H1 (cell line): Measurements from ENCODE around the gene LDLRAD4. TPM values are rescaled to one million over a fixed set of nuclear protein-coding genes. Genes with fewer than 3 reads are reported as not detected.
A peak's percentile ranks its signal among the peaks of the same experiment; 100 is the strongest.

Experiments
- CTCF ChIA-PET: fragments of 300-600 bp; sonication (Branson Sonifier 250); formaldehyde crosslinking; loops from one replicate; lab custom pipeline; 2021; ENCODE audit not compliant: partially characterized antibody; lab: Charles Lee
- POLR2A ChIA-PET: fragments of 300-600 bp; sonication (Branson Sonifier 250); formaldehyde crosslinking; loops from one replicate; lab custom pipeline; 2021; ENCODE audit warnings: inconsistent platforms; ENCODE audit not compliant: partially characterized antibody; lab: Charles Lee
- DNase-seq, 2 experiments: peaks; one replicate each; pipeline versions ENCODE4 v3.0.0 to v3.0.0-alpha.2; 2010 to 2022; ENCODE audit warnings: low spot score in 2 of 2, low read depth in 1 of 2, mixed read lengths in 1 of 2
- FAIRE-seq: peaks from 2 replicates; lab custom pipeline; 2011; peaks lifted over from hg19 to GRCh38; lab: Jason Lieb, UNC
- H2AFZ ChIP-seq: 2 replicates; pipeline ENCODE4 v1.8.1; 2012; ENCODE audit warnings: low read length, inconsistent platforms
- H2AK5ac ChIP-seq: 2 replicates; pipeline ENCODE4 v1.6.1; 2013; ENCODE audit warnings: low read depth, low read length
- H2BK120ac ChIP-seq: replicated peaks from 2 replicates; pipeline ENCODE3; 2013; ENCODE audit warnings: low read depth, low read length, inconsistent platforms
- H2BK12ac ChIP-seq: 2 replicates; pipeline ENCODE4 v1.6.1; 2013; ENCODE audit warnings: low read depth, low read length
- H2BK15ac ChIP-seq: 2 replicates; pipeline ENCODE4 v1.6.1; 2013; ENCODE audit warnings: low read length
- H2BK20ac ChIP-seq: 2 replicates; pipeline ENCODE4 v1.6.1; 2013; ENCODE audit warnings: low read length
- H2BK5ac ChIP-seq: 2 replicates; pipeline ENCODE4 v1.6.1; 2013; ENCODE audit warnings: low read depth, low read length
- H3K14ac ChIP-seq: 2 replicates; pipeline ENCODE4 v1.6.1; 2013; ENCODE audit warnings: inconsistent platforms; ENCODE audit not compliant: insufficient read length
- H3K18ac ChIP-seq: 2 replicates; pipeline ENCODE4 v1.6.1; 2013; ENCODE audit warnings: low read length; ENCODE audit errors: extremely low read depth
- H3K23ac ChIP-seq: 2 replicates; pipeline ENCODE4 v1.6.1; 2013; ENCODE audit warnings: inconsistent platforms; ENCODE audit not compliant: insufficient read length
- H3K23me2 ChIP-seq: 2 replicates; pipeline ENCODE4 v1.6.1; 2013; ENCODE audit warnings: low read depth, low read length
- H3K27ac ChIP-seq: 2 replicates; pipeline ENCODE4 v1.6.1; 2011; ENCODE audit warnings: low read depth, low read length, inconsistent platforms
- H3K27me3 ChIP-seq, 4 experiments: replicated peaks in 1 of 4; 1 replicate in 1 of 4; 2 replicates in 3 of 4; pipeline versions ENCODE4 v1.6.1 to v1.8.1; 2011 to 2013; ENCODE audit warnings: low read length in 3 of 4, mild to moderate bottlenecking in 3 of 4, inconsistent platforms in 2 of 4, mixed read lengths in 2 of 4, moderate library complexity in 1 of 4; ENCODE audit not compliant: control insufficient read depth in 3 of 4, insufficient read depth in 3 of 4; ENCODE audit errors: extremely low read depth in 1 of 4
- H3K36me3 ChIP-seq, 4 experiments: 2 replicates each; pipeline versions ENCODE4 v1.6.1 to v1.8.1; 2011 to 2013; ENCODE audit warnings: mild to moderate bottlenecking in 4 of 4, low read length in 3 of 4, moderate library complexity in 2 of 4, control low read depth in 1 of 4, inconsistent platforms in 1 of 4; ENCODE audit not compliant: insufficient read depth in 4 of 4, control insufficient read depth in 2 of 4
- H3K4ac ChIP-seq: replicated peaks from 2 replicates; pipeline ENCODE3; 2013; ENCODE audit warnings: low read length, low read depth, mixed read lengths, inconsistent platforms; ENCODE audit not compliant: insufficient read length
- H3K4me1 ChIP-seq, 4 experiments: replicated peaks in 1 of 4; 1 replicate in 1 of 4; 2 replicates in 3 of 4; pipeline versions ENCODE4 v1.6.1 to v1.8.1; 2011 to 2013; ENCODE audit warnings: low read length in 3 of 4, inconsistent platforms in 2 of 4, mixed read lengths in 1 of 4; ENCODE audit not compliant: insufficient read depth in 4 of 4, control insufficient read depth in 3 of 4
- H3K4me2 ChIP-seq, 2 experiments: 2 replicates each; pipeline versions ENCODE4 v1.6.1 to v1.8.1; 2011 to 2013; ENCODE audit warnings: low read depth in 2 of 2, low read length in 2 of 2, control low read depth in 1 of 2, inconsistent platforms in 1 of 2, mild to moderate bottlenecking in 1 of 2; ENCODE audit not compliant: insufficient read depth in 1 of 2
- H3K4me3 ChIP-seq, 4 experiments: fragments of 200-600, 300-600 bp in 1 of 4; sonication (generic), shearing (Covaris generic), sonication (Bioruptor Twin) in 1 of 4; 2 replicates each; pipeline versions ENCODE4 v1.5.1 to v1.8.1; 2011 to 2016; ENCODE audit warnings: low read length in 4 of 4, low read depth in 3 of 4, control low read depth in 2 of 4, inconsistent platforms in 2 of 4, mild to moderate bottlenecking in 2 of 4, mixed read lengths in 1 of 4, moderate library complexity in 1 of 4; ENCODE audit not compliant: insufficient read depth in 2 of 4; ENCODE audit errors: extremely low read depth in 1 of 4
- H3K56ac ChIP-seq: replicated peaks from 2 replicates; pipeline ENCODE3; 2013; ENCODE audit warnings: low read depth, mild to moderate bottlenecking, mixed read lengths, low read length, inconsistent platforms; ENCODE audit not compliant: insufficient read length
- H3K79me1 ChIP-seq: 2 replicates; pipeline ENCODE4 v1.6.1; 2013; ENCODE audit warnings: low read depth, low read length, control low read depth
- H3K79me2 ChIP-seq, 2 experiments: 2 replicates each; pipeline versions ENCODE4 v1.6.1 to v1.8.1; 2012 to 2013; ENCODE audit warnings: low read length in 2 of 2, mild to moderate bottlenecking in 2 of 2, inconsistent platforms in 1 of 2; ENCODE audit not compliant: insufficient read depth in 2 of 2, control insufficient read depth in 1 of 2
- H3K9ac ChIP-seq, 4 experiments: replicated peaks in 1 of 4; 1 replicate in 1 of 4; 2 replicates in 3 of 4; pipeline versions ENCODE4 v1.6.1 to v1.8.1; 2011 to 2013; ENCODE audit warnings: low read depth in 3 of 4, low read length in 3 of 4, control low read depth in 2 of 4, mild to moderate bottlenecking in 2 of 4, moderate library complexity in 2 of 4, inconsistent platforms in 1 of 4; ENCODE audit errors: extremely low read depth in 1 of 4
- H3K9me3 ChIP-seq, 2 experiments: 2 replicates each; pipeline versions ENCODE4 v1.6.1 to v1.8.1; 2012 to 2013; ENCODE audit warnings: mild to moderate bottlenecking in 2 of 2, moderate library complexity in 2 of 2, control low read depth in 1 of 2, inconsistent platforms in 1 of 2, low read depth in 1 of 2, low read length in 1 of 2, mixed read lengths in 1 of 2; ENCODE audit not compliant: insufficient read depth in 2 of 2
- H4K20me1 ChIP-seq, 2 experiments: replicated peaks in 1 of 2; 2 replicates each; pipeline versions ENCODE3 to v1.8.1; 2011 to 2013; ENCODE audit warnings: inconsistent platforms in 2 of 2, low read length in 2 of 2, mild to moderate bottlenecking in 1 of 2; ENCODE audit not compliant: insufficient read depth in 2 of 2, control insufficient read depth in 1 of 2
- H4K5ac ChIP-seq: 2 replicates; pipeline ENCODE4 v1.6.1; 2013; ENCODE audit warnings: low read length, low read depth, mixed read lengths, inconsistent platforms; ENCODE audit not compliant: insufficient read length
- H4K8ac ChIP-seq: 2 replicates; pipeline ENCODE4 v1.8.0; 2013; ENCODE audit warnings: mild to moderate bottlenecking, moderate library complexity, low read length, inconsistent platforms; ENCODE audit not compliant: insufficient read depth; ENCODE audit errors: extremely low read depth
- H4K91ac ChIP-seq: replicated peaks from 2 replicates; pipeline ENCODE3; 2013; ENCODE audit warnings: low read length, mixed read lengths, inconsistent platforms; ENCODE audit not compliant: insufficient read length
- CHD2 ChIP-seq: IDR thresholded peaks from 2 replicates; pipeline ENCODE4 v1.6.1; 2012; ENCODE audit warnings: low read length, improper control_type of control experiment
- EZH2 ChIP-seq: fragments of 200-600 bp; sonication (generic); IDR thresholded peaks from 2 replicates; pipeline ENCODE4 v1.7.1; 2012; ENCODE audit warnings: low read depth, mild to moderate bottlenecking, moderate library complexity, low read length, inconsistent platforms; ENCODE audit not compliant: severe bottlenecking
- SUZ12 ChIP-seq: fragments of 200-600 bp; sonication (generic); IDR thresholded peaks from 2 replicates; pipeline ENCODE4 v1.6.1; 2012; ENCODE audit warnings: mild to moderate bottlenecking, inconsistent platforms, low read length, moderate library complexity, mixed read lengths
- WGBS, 2 experiments: shearing (Covaris generic) in 1 of 2; methylation state at CpG; one replicate each; pipeline versions ENCODE4 v1.1.6 to v1.1.7; 2013 to 2015; ENCODE audit warnings: low lambda C conversion rate in 2 of 2, mixed read lengths in 2 of 2, inconsistent platforms in 1 of 2, low coverage in 1 of 2, missing lambda C conversion rate in 1 of 2; ENCODE audit not compliant: insufficient replicate concordance in 2 of 2, insufficient coverage in 1 of 2, insufficient read length in 1 of 2; ENCODE audit errors: extremely low coverage in 1 of 2, missing lambda C conversion rate in 1 of 2; 5-methylcytosine and 5-hydroxymethylcytosine counted together
- long read RNA-seq, 2 experiments: library from RNA in 1 of 2; library from capped mRNA in 1 of 2; stranded (forward); transcript quantifications; one replicate each; pipeline ENCODE4 v2.0.0, GENCODE V29; 2021; ENCODE audit warnings: inconsistent platforms in 1 of 2
- polyA minus RNA-seq, 3 experiments: library from RNA; depleted of rRNA, polyadenylated mRNA; stranded (reverse); fragments of >200 nt; gene quantifications; 1 replicate in 2 of 3; 2 replicates in 1 of 3; pipeline ENCODE4 v1.2.3, GENCODE V29; 2011
- polyA plus RNA-seq, 7 experiments: library from polyadenylated mRNA; depleted of rRNA in 3 of 7; stranded (reverse) in 5 of 7; unstranded in 2 of 7; fragments of >200 nt in 5 of 7; fragments of 200-250 nt in 2 of 7; gene quantifications; 1 replicate in 5 of 7; 2 replicates in 1 of 7; 4 replicates in 1 of 7; pipeline versions ENCODE4 v1.2.1 to v1.2.3, GENCODE V29; 2011 to 2013; ENCODE audit warnings: missing spikeins in 2 of 7, mixed read lengths in 2 of 7
- total RNA-seq: library from RNA; stranded (reverse); fragmentation: NEBNext Ultra II Directional; extraction: Animal tissue kit (Norgen Biotek cat#: 25700); gene quantifications from 2 replicates; pipeline ENCODE4 v1.2.1, GENCODE V29; 2021

Gene LDLRAD4
- total RNA-seq = 1.2 and 1.4 TPM in 2 replicates
- polyA plus RNA-seq (2011; rRNA removed) = 0.77 and 1.1 TPM in 2 replicates
- 0.88 TPM for polyA plus RNA-seq (2011; cell fraction: cytosol; rRNA removed)
- polyA plus RNA-seq (2011; cell fraction: nucleus; rRNA removed) = 1.6 TPM
- polyA plus RNA-seq (2012, experiment 1 of 2) = 0.51 to 0.81 TPM (median 0.66 TPM) in 4 replicates
- polyA plus RNA-seq (2012, experiment 2 of 2) = 0.22 TPM
- polyA plus RNA-seq (2013, experiment 1 of 2) = 0.57 TPM
- polyA plus RNA-seq (2013, experiment 2 of 2) = 0.46 TPM
- 0.68 and 1.8 TPM in 2 replicates for polyA minus RNA-seq (2011; rRNA and poly(A)+ RNA removed)
- polyA minus RNA-seq (2011; cell fraction: cytosol; rRNA and poly(A)+ RNA removed) = 1.0 TPM
- 4.1 TPM for polyA minus RNA-seq (2011; cell fraction: nucleus; rRNA and poly(A)+ RNA removed)
- long read RNA-seq, experiment 1, partial matches to known transcripts = 0 of 1 reads
- long read RNA-seq, experiment 1, other reads (novel, unspliced or antisense) = 1 of 1 reads
- long read RNA-seq, experiment 2 = 0 reads

DNA sequence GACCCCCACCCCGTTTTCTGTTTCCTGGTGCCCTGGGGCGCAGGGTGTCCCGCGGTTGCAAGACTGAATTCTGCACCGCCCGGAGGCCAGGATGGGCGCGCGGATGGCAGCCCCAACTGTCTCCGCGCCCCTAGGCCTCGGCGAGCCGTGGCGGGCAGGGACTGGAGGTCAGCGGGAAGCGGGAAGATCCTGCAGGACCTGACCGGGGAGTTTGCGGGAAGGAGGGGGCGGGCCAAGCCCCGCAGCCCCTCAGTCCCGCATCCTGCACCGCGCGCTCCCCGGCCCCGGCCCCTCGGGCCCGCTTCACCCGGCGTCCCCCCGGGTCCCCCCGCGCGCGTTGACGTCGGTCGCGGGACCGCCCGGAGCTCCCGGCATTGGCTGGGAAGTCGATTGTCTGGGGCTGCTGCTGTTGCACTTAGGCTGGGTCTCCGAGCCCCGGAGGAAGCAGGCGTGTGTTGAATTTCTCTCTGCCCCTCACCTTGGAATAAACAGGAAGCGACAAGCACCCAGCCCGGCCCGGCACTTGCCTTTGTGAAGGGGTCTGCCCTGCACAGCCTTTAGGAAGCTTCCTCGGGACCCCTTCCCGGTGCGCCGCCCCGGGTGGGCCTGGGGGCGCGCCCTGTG, at the start of gene LDLRAD4:
TSS of gene LDLRAD4 (plus strand) at position 393 of the 624 bp plus-strand sequence.
- H2BK12ac ChIP-seq = no peak within 1 kb of the TSS; the same call in 1 of the 2 replicates
- H3K4me1 ChIP-seq = peaks cover 0 to 10% (median 5%) of the 10 kb centered on the region in 4 experiments; a peak in 4 of 7 replicates
- TF ChIP-seq EZH2 = peak; percentile 61
- TF ChIP-seq CHD2 = no peak
- peak; percentile 32; the same call in 1 of the 2 replicates for TF ChIP-seq SUZ12
- H2BK15ac ChIP-seq = no peak within 1 kb of the TSS
- peaks cover 14% of the 10 kb centered on the region; the same call in 1 of the 2 replicates for H3K23me2 ChIP-seq
- CTCF ChIA-PET = interaction anchor here (1.1 kb wide), 1 partner anchor 14 kb away, joined by 4 read pairs; no protein-coding TSS in a partner anchor
- no peak within 1 kb of the TSS for H3K23ac ChIP-seq
- H2BK20ac ChIP-seq = no peak within 1 kb of the TSS
- peak within 1 kb of the TSS; percentile 55 to 72 (median 60) for H3K4me3 ChIP-seq
- POLR2A ChIA-PET = no interaction called here
- 2% methylated on average over 28 of the region's 57 CpGs; no CpG with 5 or more reads in 1 of the 2 experiments for WGBS, 2 experiments
- no peak for FAIRE-seq
- no peaks in the 10 kb centered on the region for H3K9me3 ChIP-seq
- no peak within 1 kb of the TSS for H3K27ac ChIP-seq
- peak within 1 kb of the TSS; percentile 60 for H3K4ac ChIP-seq
- no peak within 1 kb of the TSS for H3K56ac ChIP-seq
- peak within 1 kb of the TSS; percentile 73; the same call in 1 of the 2 replicates for H4K8ac ChIP-seq
- H3K9ac ChIP-seq = no peak within 1 kb of the TSS
- peaks cover 10 to 36% (median 33%) of the 10 kb centered on the region in 4 experiments for H3K27me3 ChIP-seq
- no peaks in the 10 kb centered on the region for H3K79me2 ChIP-seq
- no peak within 1 kb of the TSS for H2BK5ac ChIP-seq
- H2AFZ ChIP-seq = no peak within 1 kb of the TSS
- DNase-seq = peak in 1 of 2 experiments; percentile 66
- no peak within 1 kb of the TSS for H4K91ac ChIP-seq
- no peak within 1 kb of the TSS for H2AK5ac ChIP-seq
- no peaks in the 10 kb centered on the region for H3K79me1 ChIP-seq
- no peak within 1 kb of the TSS for H3K14ac ChIP-seq
- peak within 1 kb of the TSS; percentile 61 to 92 for H3K4me2 ChIP-seq
- H3K18ac ChIP-seq = no peak within 1 kb of the TSS
- no peaks in the 10 kb centered on the region for H3K36me3 ChIP-seq
- no peak within 1 kb of the TSS for H2BK120ac ChIP-seq
- H4K5ac ChIP-seq = no peak within 1 kb of the TSS
- no peaks in the 10 kb centered on the region for H4K20me1 ChIP-seq
